Fibroblast of lung (primary cell): ENCODE data around the gene TAS2R60.

Experiments
- CTCF ChIP-seq, 2 donors: IDR thresholded peaks in 1 of 2; conservative IDR thresholded peaks in 1 of 2; 1 replicate in 1 of 2; 2 replicates in 1 of 2; pipeline ENCODE4 v1.5.1; 2011 to 2012; ENCODE audit warnings: low read length in 2 of 2, control low read depth in 1 of 2, inconsistent platforms in 1 of 2, low read depth in 1 of 2, mild to moderate bottlenecking in 1 of 2
- EZH2 ChIP-seq: IDR thresholded peaks from 2 replicates; pipeline ENCODE4 v1.5.1; 2012; ENCODE audit warnings: low read length, control low read depth, mild to moderate bottlenecking; ENCODE audit errors: missing control alignments

GRCh38 chr7:143480501-143480900 is 37.2 kb downstream of the TAS2R60 start:
- TF ChIP-seq CTCF (conservative IDR thresholded peaks at IDR 0.05 in 1 of 2, IDR thresholded peaks at IDR 0.05 in 1 of 2; ENCODE audit: low read depth in 1 of 2, low read length in 2 of 2) (no peak), EZH2 (no peak)
